OCI-LY3 (cell line): Measurements from ENCODE around the gene RAPGEFL1.

Experiments used
- H2AFZ ChIP-seq: fragments of 200-600, 300-600 bp; shearing (Covaris generic); 2 replicates; pipeline ENCODE4 v1.6.0; 2014; ENCODE audit warnings: antibody characterized with exemption, low read depth, low read length
- H3K27ac ChIP-seq: fragments of 200-600, 300-600 bp; sonication (generic); 2 replicates; pipeline ENCODE4 v1.5.1; 2014; ENCODE audit warnings: mild to moderate bottlenecking, low read length, moderate library complexity, mixed read lengths
- H3K27me3 ChIP-seq: fragments of 200-600, 300-600 bp; sonication (generic); 2 replicates; pipeline ENCODE4 v1.6.1; 2014; ENCODE audit warnings: low read depth, low read length, mixed read lengths
- H3K36me3 ChIP-seq: fragments of 200-600, 300-600 bp; sonication (generic); replicated peaks from 2 replicates; pipeline ENCODE3; 2014; ENCODE audit warnings: low read depth, low read length, mixed read lengths
- H3K4me1 ChIP-seq: fragments of 300-600, 200-600 bp; sonication (generic); 2 replicates; pipeline ENCODE4 v1.6.1; 2014; ENCODE audit warnings: low read length, mixed read lengths
- H3K4me2 ChIP-seq: fragments of 200-600, 300-600 bp; sonication (generic); 2 replicates; pipeline ENCODE4 v1.6.1; 2014; ENCODE audit warnings: low read length, mixed read lengths
- H3K4me3 ChIP-seq: fragments of 300-600, 200-600 bp; sonication (generic); 2 replicates; pipeline ENCODE4 v1.5.1; 2014; ENCODE audit warnings: antibody characterized with exemption, mild to moderate bottlenecking, low read length, moderate library complexity
- H3K79me2 ChIP-seq: fragments of 300-600, 200-600 bp; shearing (Covaris generic); 2 replicates; pipeline ENCODE4 v1.6.1; 2014; ENCODE audit warnings: mild to moderate bottlenecking, low read length, mixed read lengths
- H3K9ac ChIP-seq: fragments of 300-600, 200-600 bp; shearing (Covaris generic); 2 replicates; pipeline ENCODE4 v1.6.0; 2014; ENCODE audit warnings: mild to moderate bottlenecking, low read length, moderate library complexity
- H3K9me3 ChIP-seq: fragments of 200-600, 300-600 bp; shearing (Covaris generic); 2 replicates; pipeline ENCODE4 v1.6.1; 2014; ENCODE audit warnings: low read length, mixed read lengths; ENCODE audit not compliant: insufficient read depth
- H4K20me1 ChIP-seq: fragments of 200-600, 300-600 bp; sonication (generic); 2 replicates; pipeline ENCODE4 v1.6.1; 2016; ENCODE audit warnings: low read length, mixed read lengths; ENCODE audit not compliant: insufficient read depth
- EZH2phosphoT487 ChIP-seq: fragments of 200-600 bp; shearing (Covaris generic); IDR thresholded peaks from 2 replicates; pipeline ENCODE4 v1.6.1; 2018; ENCODE audit warnings: antibody characterized with exemption, mixed run types, low read depth
- TF ChIP-seq, protein P1 (sequence below): fragments of 200-600, 300-600 bp; sonication (generic); IDR thresholded peaks from 2 replicates; pipeline ENCODE4 v1.5.1; 2014; ENCODE audit warnings: antibody characterized with exemption, low read length, low read depth

RAPGEFL1 gene

DNA sequence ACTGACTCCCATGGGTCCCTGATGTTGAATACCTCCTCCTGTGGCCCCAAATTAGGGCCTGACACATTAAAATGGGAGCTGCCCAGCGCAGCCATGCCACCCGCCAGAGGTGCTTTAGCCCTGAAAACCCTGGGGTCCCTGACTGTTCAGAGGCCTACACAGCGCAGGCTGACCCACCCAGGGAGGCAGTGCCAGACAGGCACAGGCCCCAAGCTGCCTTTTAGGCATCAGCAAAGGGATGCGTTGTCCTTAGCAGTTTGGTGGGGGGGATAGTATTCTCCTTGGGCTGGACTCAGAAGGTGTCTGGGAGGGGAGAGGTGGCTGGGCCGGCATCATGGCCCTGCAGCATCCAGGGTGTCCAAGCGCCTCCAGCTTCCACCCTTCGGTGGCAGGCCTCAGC is 1.4 kb downstream of the RAPGEFL1 start:
- no peak overlapping the region for H3K4me3 ChIP-seq
- no peak overlapping the region for H3K9ac ChIP-seq
- H3K4me2 ChIP-seq: no peak overlapping the region
- TF ChIP-seq EZH2phosphoT487: no peak
- TF ChIP-seq, protein P1, sequence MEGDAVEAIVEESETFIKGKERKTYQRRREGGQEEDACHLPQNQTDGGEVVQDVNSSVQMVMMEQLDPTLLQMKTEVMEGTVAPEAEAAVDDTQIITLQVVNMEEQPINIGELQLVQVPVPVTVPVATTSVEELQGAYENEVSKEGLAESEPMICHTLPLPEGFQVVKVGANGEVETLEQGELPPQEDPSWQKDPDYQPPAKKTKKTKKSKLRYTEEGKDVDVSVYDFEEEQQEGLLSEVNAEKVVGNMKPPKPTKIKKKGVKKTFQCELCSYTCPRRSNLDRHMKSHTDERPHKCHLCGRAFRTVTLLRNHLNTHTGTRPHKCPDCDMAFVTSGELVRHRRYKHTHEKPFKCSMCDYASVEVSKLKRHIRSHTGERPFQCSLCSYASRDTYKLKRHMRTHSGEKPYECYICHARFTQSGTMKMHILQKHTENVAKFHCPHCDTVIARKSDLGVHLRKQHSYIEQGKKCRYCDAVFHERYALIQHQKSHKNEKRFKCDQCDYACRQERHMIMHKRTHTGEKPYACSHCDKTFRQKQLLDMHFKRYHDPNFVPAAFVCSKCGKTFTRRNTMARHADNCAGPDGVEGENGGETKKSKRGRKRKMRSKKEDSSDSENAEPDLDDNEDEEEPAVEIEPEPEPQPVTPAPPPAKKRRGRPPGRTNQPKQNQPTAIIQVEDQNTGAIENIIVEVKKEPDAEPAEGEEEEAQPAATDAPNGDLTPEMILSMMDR: no peak
- no peak overlapping the region for H3K27ac ChIP-seq
- H3K79me2 ChIP-seq: no peaks in the 10 kb centered on the region
- H4K20me1 ChIP-seq: no peaks in the 10 kb centered on the region
- H3K4me1 ChIP-seq: peaks cover 9% of the 10 kb centered on the region; the same call in 1 of the 2 replicates
- no peaks in the 10 kb centered on the region for H3K27me3 ChIP-seq
- H3K36me3 ChIP-seq: peaks cover 11% of the 10 kb centered on the region
- H3K9me3 ChIP-seq: no peaks in the 10 kb centered on the region
- H2AFZ ChIP-seq: no peak overlapping the region

DNA sequence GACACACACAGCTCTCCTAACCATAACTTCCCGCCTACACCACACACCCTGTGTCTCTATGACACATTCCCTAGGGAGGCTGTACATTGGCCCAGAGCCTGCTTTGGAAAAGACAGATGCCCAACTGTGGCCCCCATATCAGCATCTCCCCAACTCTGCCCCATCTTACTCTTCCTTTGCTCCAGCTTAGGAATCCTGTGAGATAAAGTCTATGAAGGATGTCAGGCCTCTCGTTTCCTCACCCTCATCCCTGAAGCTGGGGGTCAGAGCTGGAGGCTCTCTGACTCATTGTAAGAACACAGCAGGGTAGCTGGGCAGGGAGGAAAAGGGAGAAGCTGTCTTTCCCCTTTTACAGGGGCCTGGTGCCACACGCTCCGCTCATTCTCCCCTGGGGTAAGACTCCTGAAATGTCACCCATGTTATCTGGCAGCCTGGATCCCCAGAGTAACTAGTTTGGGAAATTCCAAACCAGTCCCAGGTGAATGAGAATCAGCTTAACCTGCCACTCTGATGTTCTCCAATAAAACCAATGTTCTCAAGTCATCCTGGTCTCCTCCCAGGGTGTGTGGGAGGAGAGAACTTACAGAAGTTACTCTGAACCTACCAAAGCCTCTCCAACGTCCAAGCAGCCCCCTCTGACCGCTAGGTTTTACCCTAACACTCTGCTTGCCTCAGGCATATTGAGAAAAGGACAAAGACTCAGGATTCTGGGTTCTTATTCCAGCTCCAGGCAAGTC is 2.8 kb downstream of the RAPGEFL1 start:
- H3K4me1 ChIP-seq: peaks cover 9% of the 10 kb centered on the region; the same call in 1 of the 2 replicates
- no peak overlapping the region for H3K4me3 ChIP-seq
- no peak overlapping the region for H2AFZ ChIP-seq
- peaks cover 6% of the 10 kb centered on the region for H3K36me3 ChIP-seq
- no peaks in the 10 kb centered on the region for H3K27me3 ChIP-seq
- H3K4me2 ChIP-seq: no peak overlapping the region
- H3K9me3 ChIP-seq: no peaks in the 10 kb centered on the region
- no peak overlapping the region for H3K27ac ChIP-seq
- H3K9ac ChIP-seq: no peak overlapping the region
- no peaks in the 10 kb centered on the region for H3K79me2 ChIP-seq
- H4K20me1 ChIP-seq: no peaks in the 10 kb centered on the region
- TF ChIP-seq, protein P1: no peak
- no peak for TF ChIP-seq EZH2phosphoT487

DNA sequence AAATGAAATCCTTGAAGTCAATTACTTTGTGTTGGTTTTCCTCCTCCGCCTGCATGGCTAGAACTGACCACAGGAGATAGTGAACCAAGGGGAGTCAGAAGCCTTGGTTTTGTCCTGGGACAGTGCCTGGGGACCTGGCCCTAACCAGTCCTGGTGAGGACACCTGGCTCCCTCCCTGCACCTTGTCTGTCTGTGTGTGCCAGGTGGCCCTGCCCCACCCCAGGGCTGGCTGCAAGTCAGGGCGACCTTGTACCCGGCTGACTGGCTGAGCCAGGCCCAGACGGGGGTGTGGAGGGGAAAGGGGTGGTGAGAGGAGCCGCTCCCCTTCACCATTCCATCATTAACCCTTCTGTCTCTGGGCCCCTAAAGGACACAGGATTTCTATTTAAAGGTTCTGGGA is 3.4 kb downstream of the RAPGEFL1 start:
- Histone ChIP-seq H3K27ac (no peak overlapping the region), H3K4me2 (no peak overlapping the region), H3K4me3 (no peak overlapping the region), H3K27me3 (no peaks in the 10 kb centered on the region), H3K9me3 (no peaks in the 10 kb centered on the region), H3K79me2 (no peaks in the 10 kb centered on the region), H2AFZ (no peak overlapping the region), H4K20me1 (no peaks in the 10 kb centered on the region), H3K4me1 (peaks cover 9% of the 10 kb centered on the region; the same call in 1 of the 2 replicates), H3K36me3 (peaks cover 6% of the 10 kb centered on the region), H3K9ac (no peak overlapping the region)
- TF ChIP-seq EZH2phosphoT487: no peak
- TF ChIP-seq, protein P1: no peak

DNA sequence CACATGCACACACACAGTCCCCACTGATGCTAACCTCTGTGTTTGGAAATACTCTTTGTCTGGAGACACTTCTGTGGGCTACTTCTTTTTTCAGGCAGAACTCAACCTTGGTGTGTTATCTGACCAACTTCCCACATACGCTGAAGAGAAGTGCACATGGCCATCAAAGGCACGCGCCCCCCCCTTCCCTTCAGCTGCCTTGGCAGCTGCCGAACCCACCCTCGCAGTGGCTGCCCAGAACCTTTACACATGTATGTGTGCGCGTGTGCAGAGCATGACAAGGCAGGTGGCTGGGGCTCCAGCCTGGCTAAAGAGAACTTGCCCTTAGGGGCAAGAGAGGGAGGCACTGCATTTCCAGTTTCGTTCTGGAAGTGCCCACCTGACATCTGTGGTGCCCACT is 3.9 kb downstream of the RAPGEFL1 start:
- Histone ChIP-seq H3K9me3 (no peaks in the 10 kb centered on the region), H3K79me2 (no peaks in the 10 kb centered on the region), H3K4me2 (no peak overlapping the region), H3K4me3 (no peak overlapping the region), H4K20me1 (no peaks in the 10 kb centered on the region), H3K27me3 (no peaks in the 10 kb centered on the region), H2AFZ (no peak overlapping the region), H3K4me1 (peaks cover 9% of the 10 kb centered on the region; the same call in 1 of the 2 replicates), H3K9ac (no peak overlapping the region), H3K27ac (no peak overlapping the region), H3K36me3 (peaks cover 6% of the 10 kb centered on the region)
- no peak for TF ChIP-seq EZH2phosphoT487
- TF ChIP-seq, protein P1: no peak
